Activated B cell treated with CpG ODN at 0.5 μM for 24 hours (primary cell): ENCODE results near the gene BEAN1. TPM values are rescaled to one million over a fixed set of nuclear protein-coding genes. Genes with fewer than 3 reads are reported as not detected.

Experiments used
- ATAC-seq: fragments of 200-7000 bp; cut with Tn5 transposase; one replicate; pipeline ENCODE4 v1.10.0; 2021; ENCODE audit warnings: low read depth, mild to moderate bottlenecking, moderate library complexity
- CTCF ChIA-PET: fragments of 350-600 bp; sonication (Branson Sonifier 250); formaldehyde crosslinking; loops from one replicate; lab custom pipeline; 2021; ENCODE audit warnings: antibody characterized with exemption; lab: Charles Lee
- POLR2A ChIA-PET: fragments of 350-600 bp; sonication (Branson Sonifier 250); formaldehyde crosslinking; loops from one replicate; lab custom pipeline; 2021; ENCODE audit warnings: antibody characterized with exemption; lab: Charles Lee
- DNase-seq: peaks from one replicate; pipeline ENCODE4 v3.0.0; 2022
- H3K27ac Mint-ChIP-seq: one replicate; pipeline ENCODE4 v1.8.0; 2020; ENCODE audit warnings: mixed read lengths
- H3K27me3 Mint-ChIP-seq: one replicate; pipeline ENCODE4 v1.8.0; 2021; ENCODE audit warnings: mixed read lengths
- H3K36me3 Mint-ChIP-seq: one replicate; pipeline ENCODE4 v1.8.0; 2021; ENCODE audit warnings: low read depth, mixed read lengths
- H3K4me1 Mint-ChIP-seq: one replicate; pipeline ENCODE4 v1.8.0; 2021; ENCODE audit warnings: mixed read lengths
- H3K4me3 Mint-ChIP-seq: one replicate; pipeline ENCODE4 v1.8.0; 2020; ENCODE audit warnings: mild to moderate bottlenecking, mixed read lengths
- H3K9me3 Mint-ChIP-seq: one replicate; pipeline ENCODE4 v1.8.0; 2020; ENCODE audit warnings: mixed read lengths
- CTCF ChIP-seq: fragments of 200-600 bp; IDR thresholded peaks from one replicate; pipeline ENCODE4 v1.8.0; 2022; ENCODE audit warnings: antibody characterized with exemption, mild to moderate bottlenecking
- intact Hi-C: fragments of 100-400 bp; cut with micrococcal nuclease; formaldehyde crosslinking; loops from one replicate; pipeline ENCODE4 v1.15.1; 2024
- total RNA-seq: library from RNA; stranded (reverse); gene quantifications from 2 replicates; pipeline ENCODE4 v1.2.3, GENCODE V29; 2022

BEAN1 gene
- total RNA-seq, 1 donor from 2014 or later = not detected

GRCh38 chr16:66528294-66528693 is 101.2 kb downstream of the BEAN1 start:
- Mint-ChIP-seq H3K9me3 (no peaks in the 10 kb centered on the region), H3K4me1 (peaks cover 42% of the 10 kb centered on the region), H3K27ac (no peak overlapping the region), H3K36me3 (peaks cover 3% of the 10 kb centered on the region), H3K27me3 (no peaks in the 10 kb centered on the region), H3K4me3 (no peak overlapping the region)
- ChIA-PET CTCF (no interaction called here), POLR2A (interaction anchor here (1.3 to 2.1 kb wide), 3 partner anchors 11 to 24 kb away, joined by 4 to 5 read pairs (median 5); partner anchors contain the start of gene CKLF)
- ATAC-seq (no peak), DNase-seq (no peak)
- intact Hi-C loops = no loop called here
- TF ChIP-seq CTCF = no peak

- TF ChIP-seq CTCF = no peak
- POLR2A ChIA-PET = interaction anchor here (0.6 to 2.2 kb wide), 3 partner anchors 10 to 18 kb away, joined by 4 to 5 read pairs (median 4); no protein-coding TSS in a partner anchor
- Mint-ChIP-seq H3K4me3 (no peak overlapping the region), H3K36me3 (peaks cover 3% of the 10 kb centered on the region), H3K27ac (no peak overlapping the region), H3K4me1 (peaks cover 33% of the 10 kb centered on the region), H3K27me3 (no peaks in the 10 kb centered on the region), H3K9me3 (no peaks in the 10 kb centered on the region)
- DNase-seq = no peak
- no peak for ATAC-seq
- CTCF ChIA-PET = no interaction called here
- intact Hi-C loops = no loop called here
Measured at GRCh38 chr16:66529475-66529874, 102.4 kb downstream of the BEAN1 start.

Other genes with a start within 250 kb of the BEAN1 start
- gene CDH5, start 60.6 kb upstream of the BEAN1 start, total RNA-seq = not detected in 2 replicates
- gene TK2, start 122.8 kb downstream of the BEAN1 start, total RNA-seq = 4.0 and 4.8 TPM in 2 replicates
- 12.1 and 20.0 TPM in 2 replicates for gene CKLF, start 125.3 kb downstream of the BEAN1 start, total RNA-seq
- gene CMTM1, start 139.1 kb downstream of the BEAN1 start, total RNA-seq = 0.95 and 1.9 TPM in 2 replicates
- gene CMTM2, start 152.2 kb downstream of the BEAN1 start, total RNA-seq = not detected in 2 replicates
- 4.4 and 5.8 TPM in 2 replicates for gene CMTM3, start 177.4 kb downstream of the BEAN1 start, total RNA-seq